ENCODE results near the gene CCDC63. TPM values are rescaled to one million over a fixed set of nuclear protein-coding genes. Genes with fewer than 3 reads are reported as not detected.

Gene CCDC63
- total and polyA plus RNA-seq, 4 donors: not detected

GRCh38 chr12:110923692-110924334, 77.0 kb downstream of the CCDC63 start:
- 88% methylated on average over 8 of the region's 9 CpGs for WGBS (ENCODE audit: insufficient coverage)
- DNase-seq (ENCODE audit: low read depth in 4 of 6, low spot score in 6 of 6): no peak

GRCh38 chr12:110927546-110927945, 80.8 kb downstream of the CCDC63 start:
- Histone ChIP-seq H3K4me3 (ENCODE audit: low read depth, low read length) (no peak overlapping the region), H3K27me3 (ENCODE audit: control insufficient read depth, insufficient read depth, low read length) (no peaks in the 10 kb centered on the region), H3K36me3 (ENCODE audit: control insufficient read depth, insufficient read depth, low read length) (no peaks in the 10 kb centered on the region), H3K9me3 (ENCODE audit: control insufficient read depth, insufficient read depth, low read length) (no peaks in the 10 kb centered on the region), H3K4me1 (ENCODE audit: control insufficient read depth, insufficient read depth, low read length) (peaks cover 5% of the 10 kb centered on the region), H3K27ac (ENCODE audit: low read depth, low read length) (no peak overlapping the region)
- 77% methylated on average over 5 of the region's 6 CpGs for WGBS (ENCODE audit: insufficient coverage)
- DNase-seq (ENCODE audit: low read depth in 4 of 6, low spot score in 6 of 6): no peak

More at GRCh38 chr12:110923692-110924334, 77.0 kb downstream of the CCDC63 start:
- H3K36me3 ChIP-seq (ENCODE audit: control insufficient read depth, insufficient read depth, low read length): no peaks in the 10 kb centered on the region
- no peak overlapping the region for H3K4me3 ChIP-seq (ENCODE audit: low read depth, low read length)
- no peaks in the 10 kb centered on the region for H3K9me3 ChIP-seq (ENCODE audit: control insufficient read depth, insufficient read depth, low read length)
- no peak overlapping the region for H3K27ac ChIP-seq (ENCODE audit: low read depth, low read length)
- H3K4me1 ChIP-seq (ENCODE audit: control insufficient read depth, insufficient read depth, low read length): no peaks in the 10 kb centered on the region
- H3K27me3 ChIP-seq (ENCODE audit: control insufficient read depth, insufficient read depth, low read length): no peaks in the 10 kb centered on the region

GRCh38 chr12:110928700-110929099, 81.9 kb downstream of the CCDC63 start:
- DNase-seq (ENCODE audit: low read depth in 4 of 6, low spot score in 6 of 6): no peak
- 65% methylated on average over 7 of the region's 7 CpGs for WGBS (ENCODE audit: insufficient coverage)
- Histone ChIP-seq H3K27ac (ENCODE audit: low read depth, low read length) (no peak overlapping the region), H3K4me3 (ENCODE audit: low read depth, low read length) (no peak overlapping the region), H3K4me1 (ENCODE audit: control insufficient read depth, insufficient read depth, low read length) (peaks cover 5% of the 10 kb centered on the region), H3K36me3 (ENCODE audit: control insufficient read depth, insufficient read depth, low read length) (no peaks in the 10 kb centered on the region), H3K27me3 (ENCODE audit: control insufficient read depth, insufficient read depth, low read length) (no peaks in the 10 kb centered on the region), H3K9me3 (ENCODE audit: control insufficient read depth, insufficient read depth, low read length) (no peaks in the 10 kb centered on the region)

- Histone ChIP-seq H3K4me3 (ENCODE audit: low read depth, low read length) (no peak overlapping the region), H3K9me3 (ENCODE audit: control insufficient read depth, insufficient read depth, low read length) (no peaks in the 10 kb centered on the region), H3K27ac (ENCODE audit: low read depth, low read length) (no peak overlapping the region), H3K36me3 (ENCODE audit: control insufficient read depth, insufficient read depth, low read length) (no peaks in the 10 kb centered on the region), H3K4me1 (ENCODE audit: control insufficient read depth, insufficient read depth, low read length) (peaks cover 5% of the 10 kb centered on the region), H3K27me3 (ENCODE audit: control insufficient read depth, insufficient read depth, low read length) (no peaks in the 10 kb centered on the region)
- no peak for DNase-seq (ENCODE audit: low read depth in 4 of 6, low spot score in 6 of 6)
- WGBS (ENCODE audit: insufficient coverage): no CpG with 5 or more reads among the region's 1 CpG
These were observed 83.0 kb downstream of the CCDC63 start for GRCh38 chr12:110929818-110930217.

GRCh38 chr12:110930348-110931314, 83.8 kb downstream of the CCDC63 start:
- peaks cover 5% of the 10 kb centered on the region for H3K4me1 ChIP-seq (ENCODE audit: control insufficient read depth, insufficient read depth, low read length)
- no peaks in the 10 kb centered on the region for H3K27me3 ChIP-seq (ENCODE audit: control insufficient read depth, insufficient read depth, low read length)
- no peak overlapping the region for H3K27ac ChIP-seq (ENCODE audit: low read depth, low read length)
- no peak for DNase-seq (ENCODE audit: low read depth in 4 of 6, low spot score in 6 of 6)
- 81% methylated on average over 18 of the region's 21 CpGs for WGBS (ENCODE audit: insufficient coverage)
- H3K4me3 ChIP-seq (ENCODE audit: low read depth, low read length): no peak overlapping the region
- H3K9me3 ChIP-seq (ENCODE audit: control insufficient read depth, insufficient read depth, low read length): no peaks in the 10 kb centered on the region
- H3K36me3 ChIP-seq (ENCODE audit: control insufficient read depth, insufficient read depth, low read length): no peaks in the 10 kb centered on the region

GRCh38 chr12:110931315-110931728, 84.5 kb downstream of the CCDC63 start:
- Histone ChIP-seq H3K36me3 (ENCODE audit: control insufficient read depth, insufficient read depth, low read length) (no peaks in the 10 kb centered on the region), H3K4me3 (ENCODE audit: low read depth, low read length) (no peak overlapping the region), H3K4me1 (ENCODE audit: control insufficient read depth, insufficient read depth, low read length) (peaks cover 5% of the 10 kb centered on the region), H3K27ac (ENCODE audit: low read depth, low read length) (no peak overlapping the region), H3K27me3 (ENCODE audit: control insufficient read depth, insufficient read depth, low read length) (no peaks in the 10 kb centered on the region), H3K9me3 (ENCODE audit: control insufficient read depth, insufficient read depth, low read length) (no peaks in the 10 kb centered on the region)
- DNase-seq (ENCODE audit: low read depth in 4 of 6, low spot score in 6 of 6): peak in 2 of 6 donors; percentile 12 to 46
- whole genome bisulfite sequencing (ENCODE audit: insufficient coverage): 29% methylated on average over 16 of the region's 16 CpGs

GRCh38 chr12:110932046-110932445, 85.3 kb downstream of the CCDC63 start:
- peak in 2 of 6 donors; percentile 30 to 63 for DNase-seq (ENCODE audit: low read depth in 4 of 6, low spot score in 6 of 6)
- Histone ChIP-seq H3K9me3 (ENCODE audit: control insufficient read depth, insufficient read depth, low read length) (no peaks in the 10 kb centered on the region), H3K36me3 (ENCODE audit: control insufficient read depth, insufficient read depth, low read length) (no peaks in the 10 kb centered on the region), H3K4me3 (ENCODE audit: low read depth, low read length) (no peak overlapping the region), H3K27me3 (ENCODE audit: control insufficient read depth, insufficient read depth, low read length) (peaks cover 4% of the 10 kb centered on the region), H3K4me1 (ENCODE audit: control insufficient read depth, insufficient read depth, low read length) (peaks cover 9% of the 10 kb centered on the region), H3K27ac (ENCODE audit: low read depth, low read length) (no peak overlapping the region)
- WGBS (ENCODE audit: insufficient coverage): 37% methylated on average over 7 of the region's 11 CpGs

- 80% methylated on average over 16 of the region's 16 CpGs for WGBS (ENCODE audit: insufficient coverage)
- Histone ChIP-seq H3K27me3 (ENCODE audit: control insufficient read depth, insufficient read depth, low read length) (peaks cover 5% of the 10 kb centered on the region), H3K36me3 (ENCODE audit: control insufficient read depth, insufficient read depth, low read length) (no peaks in the 10 kb centered on the region), H3K4me3 (ENCODE audit: low read depth, low read length) (no peak overlapping the region), H3K27ac (ENCODE audit: low read depth, low read length) (no peak overlapping the region), H3K9me3 (ENCODE audit: control insufficient read depth, insufficient read depth, low read length) (no peaks in the 10 kb centered on the region), H3K4me1 (ENCODE audit: control insufficient read depth, insufficient read depth, low read length) (peaks cover 14% of the 10 kb centered on the region)
- DNase-seq (ENCODE audit: low read depth in 4 of 6, low spot score in 6 of 6): no peak
These were observed 86.7 kb downstream of the CCDC63 start for GRCh38 chr12:110933326-110933974.

GRCh38 chr12:110934093-110934852, 87.5 kb downstream of the CCDC63 start:
- Histone ChIP-seq H3K9me3 (ENCODE audit: control insufficient read depth, insufficient read depth, low read length) (no peaks in the 10 kb centered on the region), H3K36me3 (ENCODE audit: control insufficient read depth, insufficient read depth, low read length) (no peaks in the 10 kb centered on the region), H3K4me1 (ENCODE audit: control insufficient read depth, insufficient read depth, low read length) (peaks cover 14% of the 10 kb centered on the region), H3K27ac (ENCODE audit: low read depth, low read length) (no peak overlapping the region), H3K27me3 (ENCODE audit: control insufficient read depth, insufficient read depth, low read length) (peaks cover 5% of the 10 kb centered on the region), H3K4me3 (ENCODE audit: low read depth, low read length) (no peak overlapping the region)
- DNase-seq (ENCODE audit: low read depth in 4 of 6, low spot score in 6 of 6): no peak
- 79% methylated on average over 3 of the region's 3 CpGs for WGBS (ENCODE audit: insufficient coverage)

Measured in spinal cord (tissue), 10 donors.